Activated effector memory CD4-positive, alpha-beta T cell treated with anti-CD3 and anti-CD28 coated beads, Interleukin-2, amount 50 U/mL, for 16 hours (primary cell): ENCODE measurements around the gene TCHP.
"Not testable (repeated sequence)": the region's sequence is repeated elsewhere in the genome, so short reads cannot be mapped to it uniquely, and the experiment has no call there.

Experiments
- DNase-seq: peaks from one replicate; pipeline ENCODE4 v3.0.0-alpha.2; 2020

Gene TCHP

DNA sequence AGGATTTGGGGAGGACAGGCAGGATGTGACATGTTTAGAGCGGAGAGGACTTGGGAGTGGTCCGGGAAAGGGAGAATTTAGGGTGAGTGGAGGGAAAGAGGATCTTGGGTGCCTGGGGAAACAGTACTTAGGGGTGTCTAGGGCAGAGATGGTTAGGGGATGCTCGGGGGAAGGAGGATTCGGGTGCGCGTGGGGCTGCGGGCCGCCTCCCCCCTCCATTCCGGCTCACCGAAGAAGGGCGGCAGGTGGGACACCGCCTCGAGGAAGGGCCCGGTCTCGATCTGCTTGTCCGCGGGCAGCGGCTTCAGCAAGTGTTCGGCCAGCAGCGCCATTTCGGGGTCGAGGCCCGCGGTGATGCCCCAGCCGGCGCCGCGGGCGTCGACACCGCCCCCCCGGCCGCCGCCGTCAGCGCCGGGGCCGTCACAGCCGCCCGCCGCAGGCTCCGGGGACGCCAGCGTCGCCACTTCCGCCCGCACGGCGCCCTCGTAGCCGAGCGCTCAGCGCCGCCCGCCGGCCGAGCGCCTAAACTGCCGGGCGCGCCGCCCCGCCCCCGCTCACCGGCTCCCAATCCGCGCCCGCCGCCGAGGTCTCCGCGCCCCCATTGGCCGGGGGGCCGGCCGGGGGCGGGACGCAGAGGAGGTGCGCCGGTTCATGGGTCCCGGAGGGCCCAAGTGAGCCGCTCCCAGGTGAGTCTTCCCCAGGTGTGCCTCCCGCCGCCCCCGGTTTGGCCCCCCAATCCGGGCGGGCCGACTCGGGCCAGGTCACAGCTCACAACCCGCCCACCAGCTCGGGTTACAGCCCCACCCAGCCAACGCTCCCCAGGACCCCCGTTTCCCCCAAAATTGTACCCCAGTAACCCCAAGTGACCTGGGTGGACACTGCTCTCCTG is 19.8 kb upstream of the TCHP start, which contains the start of gene GLTP:
GLTP (minus strand) TSS at position 499 of the 889 bp plus-strand sequence; CDS start at position 332, 167 bp downstream.
- DNase-seq = peak; percentile 97

DNA sequence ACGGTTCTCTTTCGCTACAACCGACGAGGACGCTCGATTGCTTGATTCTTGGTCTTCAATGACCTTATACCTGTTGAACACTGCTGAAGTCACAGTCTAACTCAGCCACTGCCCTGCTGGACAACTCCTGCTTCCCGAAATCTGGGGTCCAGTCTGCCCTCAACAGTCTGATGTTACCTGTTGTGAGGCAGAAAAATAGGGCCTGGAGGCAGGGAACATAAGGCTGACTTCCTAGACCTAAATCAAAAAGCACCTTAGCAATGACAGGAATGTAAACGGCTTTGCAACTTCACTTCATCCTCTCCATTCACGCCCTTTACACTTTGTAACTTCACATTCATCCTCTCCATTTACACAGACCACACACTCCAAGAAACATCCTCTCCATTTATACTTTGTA is 19.1 kb upstream of the TCHP start:
- DNase-seq = no peak

DNA sequence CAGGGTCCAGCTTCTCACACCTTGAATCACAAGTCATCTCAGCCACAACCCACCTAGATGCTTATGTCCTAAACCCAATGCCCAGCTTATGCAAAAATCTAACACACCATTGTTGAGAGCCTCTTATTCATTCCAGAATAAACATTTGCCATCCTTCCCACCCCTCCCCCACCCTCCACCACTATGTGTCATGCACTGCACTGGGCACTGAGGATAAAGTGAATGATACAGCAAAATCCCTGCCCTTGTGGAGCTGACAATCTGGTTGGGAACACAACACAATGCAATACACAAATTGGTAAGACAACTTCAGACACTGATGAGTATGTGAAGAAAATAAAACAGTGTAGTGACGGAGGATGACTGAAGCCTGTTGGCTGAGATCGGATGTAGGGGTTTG is 18.3 kb upstream of the TCHP start:
- no peak for DNase-seq

DNA sequence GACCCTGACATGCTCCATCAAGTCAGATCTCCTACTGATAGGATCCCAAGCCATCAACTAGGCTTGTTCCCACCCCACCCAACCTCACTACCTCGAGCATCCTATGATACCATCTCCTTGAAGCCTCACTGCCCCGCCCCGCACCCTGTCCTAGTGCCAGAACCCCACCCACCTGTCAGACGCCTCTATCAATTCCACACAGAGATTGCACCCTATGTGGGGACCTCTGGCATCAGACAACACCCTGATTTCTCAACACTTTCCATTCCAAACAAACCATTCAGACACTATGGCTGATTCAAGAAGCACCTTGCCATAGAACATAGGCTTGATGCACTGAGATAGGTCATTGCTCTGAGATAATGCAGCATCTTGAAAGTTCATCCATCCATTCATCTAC is 16.6 kb upstream of the TCHP start:
- no peak for DNase-seq

DNA sequence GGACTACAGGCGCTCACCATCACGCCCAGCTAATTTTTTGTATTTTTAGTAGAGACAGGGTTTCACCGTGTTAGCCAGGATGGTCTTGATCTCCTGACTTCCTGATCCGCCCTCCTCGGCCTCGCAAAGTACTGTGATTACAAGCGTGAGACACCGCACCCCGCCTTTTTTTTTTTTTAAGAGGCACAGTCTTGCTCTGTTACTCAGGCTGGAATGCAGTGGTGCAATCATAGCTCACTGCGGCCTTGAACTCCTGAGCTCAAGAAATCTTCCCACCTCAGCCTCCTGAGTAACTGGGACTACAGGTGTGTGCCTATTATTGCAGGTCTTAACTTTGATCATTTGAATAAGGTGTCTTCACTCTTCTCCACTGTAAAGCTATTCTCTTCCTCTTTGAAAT is 14.5 kb upstream of the TCHP start:
- DNase-seq = no peak

DNA sequence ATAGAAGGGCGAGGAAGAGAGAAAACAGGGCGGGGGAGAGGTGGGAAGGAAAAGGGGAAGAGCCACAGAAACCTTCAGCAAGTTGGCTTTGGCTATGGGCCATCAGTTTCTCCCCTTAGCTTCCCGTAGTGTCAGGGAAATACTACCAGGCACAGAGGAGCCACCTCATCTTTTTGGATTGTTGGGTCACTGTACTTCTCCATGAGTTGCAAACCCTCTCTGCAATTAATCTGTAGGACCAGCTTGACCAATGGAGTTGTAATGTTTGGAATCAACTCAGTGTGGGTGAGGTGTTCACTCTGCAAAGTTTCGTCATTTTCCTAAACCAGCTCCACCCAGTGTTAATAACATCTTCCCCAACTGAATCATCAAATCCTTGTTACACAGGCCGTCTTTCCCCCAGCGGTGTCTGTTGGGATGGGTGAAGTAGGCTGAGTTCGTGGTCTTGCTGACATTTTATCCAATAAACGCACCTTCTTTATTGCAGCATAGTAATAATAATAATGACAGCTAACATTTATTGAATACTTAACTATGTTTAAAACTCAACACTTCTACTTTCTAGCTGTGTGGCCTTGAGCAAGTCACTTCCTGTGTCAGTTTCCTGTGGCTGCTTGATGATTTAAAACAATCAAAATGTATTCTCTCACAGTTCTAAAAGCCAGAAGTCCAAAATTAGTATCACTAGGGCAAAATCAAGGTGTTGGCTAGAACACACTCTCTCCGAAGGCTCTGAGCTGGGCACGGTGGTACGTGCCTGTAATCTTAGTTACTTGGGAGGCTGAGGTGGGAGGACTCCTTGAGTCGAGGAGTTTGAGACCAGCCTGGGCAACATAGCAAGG is 11.7 kb upstream of the TCHP start:
- DNase-seq = no peak

DNA sequence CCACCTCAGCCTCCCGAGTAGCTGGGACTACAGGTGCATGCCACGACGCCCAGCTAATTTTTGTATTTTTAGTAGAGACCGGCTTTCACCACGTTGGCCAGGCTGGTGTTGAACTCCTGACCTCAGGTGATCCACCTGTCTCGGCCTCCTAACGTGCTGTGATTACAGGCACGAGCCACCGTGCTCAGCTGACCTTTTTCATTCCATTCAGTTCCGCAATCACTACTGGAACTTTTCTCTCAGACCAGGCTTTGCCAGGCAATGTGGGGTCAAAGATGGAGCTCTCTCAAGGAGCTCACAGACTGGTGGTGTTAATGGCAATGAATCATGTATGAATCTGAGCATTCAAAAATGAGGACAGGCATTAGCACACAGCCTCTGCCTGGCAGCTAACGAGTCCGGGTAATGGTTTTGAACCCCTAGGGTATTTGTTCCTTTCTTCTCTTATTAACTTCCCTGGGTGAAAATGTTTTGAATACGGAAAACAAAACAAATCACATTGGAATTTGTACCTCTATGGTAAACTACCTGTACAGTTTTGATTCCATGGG is 9.4 kb upstream of the TCHP start:
- DNase-seq = no peak

DNA sequence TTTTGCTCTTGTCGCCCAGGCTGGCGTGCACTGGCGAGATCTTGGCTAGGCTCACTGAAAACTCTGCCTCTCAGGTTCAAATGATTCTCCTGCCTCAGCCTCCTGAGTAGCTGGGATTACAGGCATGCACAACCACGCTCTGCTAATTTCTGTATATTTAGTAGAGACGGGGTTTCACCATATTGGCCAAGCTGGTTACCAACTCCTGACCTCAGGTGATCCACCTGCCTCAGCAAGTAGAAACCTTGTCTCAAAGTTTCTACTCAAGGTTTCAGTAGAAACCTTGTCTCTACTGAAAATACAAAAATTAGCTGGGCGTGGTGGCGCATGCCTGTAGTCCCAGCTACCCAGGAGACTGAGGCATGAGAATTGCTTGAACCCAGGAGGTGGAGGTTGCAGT is 8.3 kb upstream of the TCHP start:
- DNase-seq = not testable (repeated sequence)

DNA sequence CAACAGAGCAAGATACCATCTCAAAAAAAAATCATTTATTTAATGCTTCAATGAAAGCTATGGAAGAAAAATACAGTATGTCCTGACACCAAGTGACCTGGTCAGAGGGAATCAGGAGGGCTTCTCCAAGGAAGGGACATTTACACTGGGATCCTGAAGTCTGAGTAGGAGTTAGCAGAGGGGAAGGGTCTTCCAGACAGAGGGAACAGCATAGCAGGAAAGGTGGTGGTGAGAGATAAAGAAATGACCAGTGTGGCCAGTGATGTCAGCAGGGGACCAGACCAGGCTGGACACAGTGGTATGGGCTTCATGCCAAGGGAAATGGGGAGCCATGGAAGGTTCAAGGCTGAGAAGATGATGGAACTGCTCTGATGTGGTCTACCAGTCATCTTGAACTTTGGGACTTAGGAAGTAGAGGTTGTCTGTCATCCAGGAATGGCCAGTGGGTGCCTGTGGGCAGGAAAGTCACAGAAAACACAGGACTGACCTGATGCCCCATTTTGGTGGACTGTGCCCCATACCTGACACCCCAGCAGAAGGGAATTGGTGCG is 7.8 kb upstream of the TCHP start:
- no peak for DNase-seq

DNA sequence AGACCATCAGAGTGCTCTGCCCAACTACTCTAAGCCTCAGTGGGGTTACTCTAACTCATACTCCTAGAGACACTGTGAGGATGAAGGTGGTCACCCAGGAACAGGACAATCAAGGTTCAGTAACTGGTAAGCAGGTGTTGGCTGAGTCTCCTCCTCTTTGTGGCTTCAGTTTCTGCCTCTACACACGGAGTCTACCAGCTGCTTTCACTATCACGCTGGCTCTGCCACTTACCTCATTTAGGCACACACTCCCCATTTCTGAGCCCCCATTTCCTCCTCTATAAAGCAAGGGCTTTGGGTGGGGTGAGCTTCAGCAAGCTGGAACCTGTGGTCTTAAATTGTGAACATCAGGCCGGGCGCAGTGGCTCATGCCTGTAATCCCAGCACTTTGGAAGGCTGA is 7.3 kb upstream of the TCHP start:
- no peak for DNase-seq

DNA sequence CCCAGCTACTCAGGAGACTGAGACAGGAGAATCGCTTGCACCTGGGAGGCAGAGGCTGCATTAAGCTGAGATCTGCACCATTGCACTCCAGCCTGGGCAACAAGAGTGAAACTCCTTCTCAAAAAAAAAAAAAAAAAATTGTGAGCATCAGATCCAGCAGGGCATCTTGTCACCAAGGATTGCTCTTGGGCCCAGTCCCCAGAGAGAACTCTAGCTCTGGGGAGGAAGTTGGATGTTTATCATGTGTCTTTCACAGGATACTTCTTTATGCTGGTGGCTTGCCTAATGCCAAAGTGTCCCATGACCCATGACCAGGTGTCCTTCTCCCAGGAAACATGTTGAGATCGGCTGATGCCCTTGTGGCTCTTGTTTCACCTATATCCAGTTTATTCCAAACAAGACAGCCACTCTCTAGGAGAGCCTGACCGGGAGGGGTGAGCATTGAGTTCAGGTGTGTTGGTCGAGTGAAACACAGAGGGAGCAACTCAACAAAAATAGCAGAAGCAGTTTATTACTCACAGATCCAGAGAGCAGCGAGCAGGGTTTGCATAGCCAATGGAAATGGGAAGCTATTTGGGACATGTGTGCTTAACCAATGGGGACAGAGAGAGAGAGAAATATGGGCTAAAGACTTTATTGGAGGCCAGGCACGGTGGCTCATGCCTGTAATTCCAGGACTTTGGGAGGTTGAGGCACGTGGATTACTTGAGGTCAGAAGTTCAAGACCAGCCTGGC is 6.6 kb upstream of the TCHP start:
- no peak for DNase-seq

DNA sequence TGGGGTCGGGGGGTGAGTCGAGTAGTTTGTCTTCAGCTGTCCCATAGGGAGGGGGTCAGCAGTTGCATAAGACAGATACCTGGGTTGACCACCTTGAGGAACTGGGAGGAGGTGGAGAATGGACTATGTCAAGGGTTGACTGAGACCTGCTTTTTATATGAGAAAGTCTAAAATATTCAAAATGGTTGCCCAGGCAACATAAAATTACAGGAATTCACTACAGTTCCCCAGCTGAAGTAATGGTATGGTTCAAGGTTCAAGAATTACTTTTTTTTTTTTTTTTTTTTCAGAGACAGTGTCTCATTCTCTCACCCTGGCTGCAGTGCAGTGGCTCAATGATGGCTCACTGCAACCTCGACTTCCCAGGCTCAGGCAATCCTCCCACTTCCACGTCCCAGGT is 5.1 kb upstream of the TCHP start:
- DNase-seq = no peak

DNA sequence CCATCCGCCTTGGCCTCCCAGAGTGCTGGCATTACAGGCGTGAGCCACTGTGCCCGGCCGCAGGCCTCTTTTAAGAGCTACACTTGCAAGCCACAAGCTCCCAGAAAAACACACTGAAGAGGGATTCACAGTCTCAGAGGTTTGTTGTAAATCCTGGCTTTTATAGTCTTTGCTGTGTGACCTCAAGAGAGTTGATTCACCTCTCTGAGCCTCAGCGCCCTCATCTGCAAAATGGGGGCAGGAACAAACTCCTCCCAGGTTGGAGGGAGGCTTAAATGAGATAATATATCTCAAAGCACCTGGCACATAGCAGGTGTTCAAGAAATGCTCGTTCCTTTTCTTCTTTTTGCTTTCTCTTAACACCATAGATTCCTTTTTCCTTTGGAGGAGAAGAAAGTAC is 3.9 kb upstream of the TCHP start:
- DNase-seq = no peak

DNA sequence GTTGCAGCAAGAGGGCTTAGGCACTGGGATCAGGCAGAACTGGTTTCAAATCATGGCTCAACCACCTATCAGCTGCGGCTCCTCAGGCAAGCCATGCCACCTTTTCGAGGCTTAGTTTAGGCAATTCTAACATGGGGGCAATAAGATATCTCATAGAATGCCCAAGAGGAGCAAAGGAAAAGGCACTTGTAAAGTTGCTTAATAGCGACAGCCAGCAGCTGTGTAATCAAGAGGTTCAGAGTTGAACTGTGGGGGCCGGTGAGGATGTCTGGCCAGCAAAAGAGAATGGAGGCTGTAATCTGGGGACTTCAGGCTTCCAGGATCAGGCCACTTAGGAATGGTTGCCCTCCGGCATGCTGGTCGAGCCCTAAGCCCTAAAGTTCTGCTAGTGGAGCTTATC is 3.0 kb upstream of the TCHP start:
- DNase-seq = no peak

DNA sequence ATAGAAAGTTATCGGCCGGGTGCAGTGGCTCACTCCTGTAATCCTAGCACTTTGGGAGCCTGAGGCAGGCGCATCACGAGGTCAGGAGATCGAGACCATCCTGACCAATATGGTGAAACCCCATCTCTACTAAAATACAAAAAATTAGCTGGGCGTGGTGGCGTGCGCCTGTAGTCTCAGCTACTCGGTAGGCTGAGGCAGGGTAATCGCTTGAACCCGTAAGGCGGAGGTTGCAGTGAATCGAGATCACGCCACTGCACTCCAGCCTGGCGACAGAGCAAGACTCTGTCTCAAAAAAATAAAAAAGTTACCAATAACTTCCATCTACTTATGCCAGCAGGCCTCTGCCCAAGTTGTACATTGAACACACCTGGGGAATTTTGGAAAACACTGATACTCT is 729 bp upstream of the TCHP start:
- DNase-seq = not testable (repeated sequence)

DNA sequence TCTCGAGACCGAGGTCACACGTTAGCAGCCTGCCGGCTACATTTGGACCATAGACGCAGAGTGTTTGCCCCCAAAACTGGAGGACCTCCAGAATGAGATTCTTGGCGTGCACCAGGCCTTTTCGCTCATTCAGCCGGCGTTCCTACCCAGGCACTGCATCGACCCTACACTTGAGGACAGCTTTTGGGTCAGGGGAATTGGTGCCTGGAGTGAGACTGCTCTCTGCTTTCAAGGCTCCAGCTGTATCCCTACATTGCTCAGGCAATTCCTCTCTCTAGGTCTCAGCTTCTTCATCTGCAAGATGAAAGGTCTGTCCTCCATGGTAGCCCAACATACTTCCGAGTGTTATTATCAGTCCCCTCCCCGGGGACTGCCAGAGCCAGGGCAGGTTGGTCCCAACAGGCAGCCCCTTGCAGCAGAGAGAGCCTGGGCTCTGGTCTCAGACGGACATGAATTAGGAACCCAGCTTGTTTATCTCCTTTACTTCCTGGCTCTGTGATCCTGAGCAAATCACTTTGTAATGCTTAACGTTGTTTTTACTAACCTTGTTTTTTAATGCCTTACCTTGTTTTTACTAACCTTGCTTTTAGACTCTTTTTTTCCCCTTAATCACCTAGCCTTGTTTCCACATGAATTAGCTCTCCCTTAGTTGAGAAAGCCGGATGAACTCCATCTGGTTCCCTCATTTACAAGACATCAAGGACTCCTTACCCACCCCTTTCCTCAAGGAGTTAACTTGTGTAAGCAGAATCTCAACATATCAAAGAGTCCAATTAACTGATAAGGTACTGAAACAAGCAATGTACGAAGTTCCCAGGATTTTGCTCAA is 892 bp downstream of the TCHP start:
- no peak for DNase-seq

DNA sequence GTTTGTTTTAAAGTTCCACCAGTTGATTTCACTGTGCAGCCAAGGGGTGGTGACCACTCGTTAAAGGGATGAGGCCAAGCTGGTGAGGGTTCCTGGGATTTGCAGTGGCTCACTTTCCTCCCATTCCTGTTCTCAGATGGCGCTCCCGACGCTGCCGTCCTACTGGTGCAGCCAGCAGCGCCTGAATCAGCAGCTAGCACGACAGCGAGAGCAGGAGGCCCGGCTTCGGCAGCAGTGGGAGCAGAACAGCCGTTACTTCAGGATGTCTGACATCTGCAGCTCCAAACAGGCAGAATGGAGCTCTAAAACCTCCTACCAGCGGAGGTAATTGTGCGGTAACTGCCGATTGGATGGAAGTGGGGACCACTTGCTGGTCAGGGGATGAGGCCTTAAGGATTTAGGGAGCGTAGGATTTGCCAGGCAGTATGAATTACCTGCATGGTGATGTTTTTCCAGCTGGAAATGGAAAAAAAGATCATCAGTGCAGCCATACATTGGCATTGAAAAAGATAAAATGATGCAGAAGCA is 2.9 kb downstream of the TCHP start:
- DNase-seq = no peak

DNA sequence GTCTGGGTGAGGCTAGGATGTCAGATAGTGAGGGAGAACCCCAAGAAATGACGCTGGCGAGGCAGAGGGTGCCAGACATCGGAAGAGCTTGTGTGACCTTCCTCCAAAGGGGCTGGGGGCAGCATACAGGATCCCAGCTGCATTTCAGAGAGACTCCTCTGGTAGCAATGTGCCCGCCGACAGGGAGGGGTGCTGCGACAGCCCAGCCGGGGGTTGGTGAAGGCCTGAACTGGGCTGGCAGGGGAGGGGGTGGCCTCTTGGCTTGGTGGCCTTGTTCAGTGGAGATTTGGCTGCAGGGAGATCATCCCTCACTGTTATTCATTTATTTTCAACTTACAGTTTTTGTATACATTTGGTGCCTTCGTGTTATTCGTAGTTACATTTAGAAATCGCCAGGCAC is 5.2 kb downstream of the TCHP start:
- DNase-seq = no peak

DNA sequence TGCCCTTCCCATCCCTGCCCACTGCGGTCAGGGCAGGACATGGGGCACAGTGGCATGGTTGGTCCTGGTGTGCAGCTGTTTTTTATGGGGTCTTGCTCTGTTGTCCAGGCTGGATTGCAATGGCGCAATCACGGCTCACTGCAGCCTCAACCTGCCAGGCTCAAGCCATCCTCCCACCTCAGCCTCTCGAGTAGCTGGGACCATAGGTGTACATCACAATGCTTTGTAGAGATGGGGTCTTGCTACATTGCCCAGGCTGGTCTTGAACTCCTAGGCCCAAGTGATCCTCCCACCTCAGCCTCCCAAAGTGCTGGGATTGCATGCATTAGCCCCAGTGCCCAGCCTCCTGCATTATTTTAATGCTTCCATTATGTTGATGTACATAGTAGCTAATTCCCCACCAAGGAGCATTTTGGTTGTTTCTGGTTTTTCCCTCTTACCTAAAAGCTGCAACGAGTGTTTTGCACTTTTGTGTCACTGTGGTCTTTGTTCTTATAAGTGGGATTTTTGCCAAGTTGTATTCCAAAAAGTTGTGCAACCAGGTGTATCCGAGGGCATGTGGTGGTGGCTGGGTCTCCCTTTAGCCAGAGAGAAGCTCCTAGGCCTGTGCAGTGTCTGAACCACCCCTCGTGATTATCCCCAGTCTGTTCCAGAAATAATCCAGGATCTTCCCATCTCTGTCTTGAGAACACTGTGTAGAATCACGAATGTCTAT is 10.3 kb downstream of the TCHP start:
- no peak for DNase-seq

DNA sequence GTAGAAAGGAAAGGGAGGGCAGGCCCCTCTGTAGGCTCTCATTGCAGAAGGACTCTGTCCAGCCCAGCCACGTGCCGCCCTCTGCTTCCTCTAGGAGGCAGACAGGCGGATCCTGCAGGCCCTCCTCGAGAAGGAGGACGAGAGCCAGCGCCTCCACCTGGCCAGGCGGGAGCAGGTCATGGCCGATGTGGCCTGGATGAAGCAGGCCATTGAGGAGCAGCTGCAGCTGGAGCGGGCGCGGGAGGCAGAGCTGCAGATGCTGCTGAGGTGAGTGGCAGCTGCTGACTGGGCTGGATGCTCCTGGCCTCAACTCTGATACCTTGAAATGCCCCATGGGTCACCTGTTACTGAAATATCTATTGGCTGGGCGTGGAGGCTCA is 10.9 kb downstream of the TCHP start:
- no peak for DNase-seq

DNA sequence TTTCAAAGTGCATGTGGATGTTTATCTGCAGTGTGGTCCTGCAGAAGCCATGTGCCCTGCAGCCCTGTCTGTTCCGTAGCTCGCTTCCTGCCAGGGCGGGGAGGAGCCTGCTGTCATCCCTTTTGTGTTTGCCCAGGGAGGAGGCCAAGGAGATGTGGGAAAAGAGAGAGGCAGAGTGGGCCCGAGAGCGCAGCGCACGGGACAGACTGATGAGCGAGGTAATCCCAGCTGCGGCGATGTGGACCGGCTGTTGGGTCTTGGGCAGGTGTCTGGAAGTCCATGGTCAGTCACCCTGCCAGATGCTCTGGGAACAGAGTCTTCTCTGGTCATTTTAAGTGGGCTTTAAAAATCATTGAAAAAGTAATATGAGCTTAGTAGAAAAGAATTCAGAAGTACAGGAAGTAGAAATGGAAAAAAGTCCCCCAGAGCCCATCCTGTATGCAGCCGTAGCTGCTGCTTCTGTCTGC is 12.8 kb downstream of the TCHP start:
- DNase-seq = no peak
